Panc1 (cell line): Measurements from ENCODE around the gene ZFAND6. TPM values are rescaled to one million over a fixed set of nuclear protein-coding genes. Genes with fewer than 3 reads are reported as not detected.

ENCODE experiments used
- ATAC-seq: fragments of 200-7000 bp; cut with Tn5 transposase; 2 replicates; pipeline ENCODE4 v1.9.1; 2020; ENCODE audit warnings: mild to moderate bottlenecking, moderate library complexity
- BruUV-seq: library from RNA; stranded (reverse); fragments of 400-500 nt; replicated peaks from 2 replicates; lab custom pipeline; 2021; lab: Mats Ljungman, UMichigan
- CTCF ChIA-PET: fragments of 300-600 bp; sonication (Branson Sonifier 250); formaldehyde crosslinking; loops from one replicate; lab custom pipeline; 2022; ENCODE audit warnings: antibody characterized with exemption; lab: Charles Lee
- POLR2A ChIA-PET: fragments of 300-600 bp; sonication (Branson Sonifier 250); formaldehyde crosslinking; loops from one replicate; lab custom pipeline; 2022; ENCODE audit warnings: antibody characterized with exemption; lab: Charles Lee
- DNase-seq: peaks from one replicate; pipeline ENCODE4 v3.0.0-alpha.2; 2010; ENCODE audit warnings: low read depth, low spot score
- H3K27ac ChIP-seq: 2 replicates; pipeline ENCODE4 v1.5.1; 2011; ENCODE audit warnings: mild to moderate bottlenecking, low read length, inconsistent platforms
- H3K27me3 ChIP-seq: fragments of 200-500 bp; sonication (Bioruptor generic); 2 replicates; pipeline ENCODE4 v1.6.0; 2014; ENCODE audit warnings: low read length, inconsistent platforms; ENCODE audit not compliant: control insufficient read depth, insufficient read depth
- H3K36me3 ChIP-seq: fragments of 200-500 bp; sonication (Bioruptor generic); 2 replicates; pipeline ENCODE4 v1.5.1; 2014; ENCODE audit warnings: inconsistent platforms, mild to moderate bottlenecking, low read length, moderate library complexity; ENCODE audit not compliant: control insufficient read depth, insufficient read depth
- H3K4me1 ChIP-seq: 2 replicates; pipeline ENCODE4 v1.5.1; 2011; ENCODE audit warnings: inconsistent platforms, mild to moderate bottlenecking, low read length, moderate library complexity; ENCODE audit not compliant: control insufficient read depth, insufficient read depth
- H3K4me3 ChIP-seq, 2 experiments: 2 replicates each; pipeline ENCODE4 v1.5.1; 2011 to 2012; ENCODE audit warnings: low read depth in 2 of 2, low read length in 2 of 2, mild to moderate bottlenecking in 2 of 2, inconsistent platforms in 1 of 2, moderate library complexity in 1 of 2
- H3K9me3 ChIP-seq: fragments of 200-500 bp; sonication (Bioruptor generic); 2 replicates; pipeline ENCODE4 v1.5.1; 2014; ENCODE audit warnings: low read depth, mild to moderate bottlenecking, inconsistent platforms, low read length, moderate library complexity; ENCODE audit not compliant: control insufficient read depth, insufficient read depth
- POLR2AphosphoS5 ChIP-seq: IDR thresholded peaks from 2 replicates; pipeline ENCODE4 v1.6.1; 2012; ENCODE audit warnings: mild to moderate bottlenecking, low read depth, low read length, moderate library complexity
- REST ChIP-seq, 2 experiments: IDR thresholded peaks; 2 replicates each; pipeline ENCODE4 v1.6.1; 2011 to 2012; ENCODE audit warnings: low read depth in 2 of 2, control low read depth in 1 of 2, low read length in 1 of 2, mild to moderate bottlenecking in 1 of 2, moderate library complexity in 1 of 2; ENCODE audit not compliant: insufficient read depth in 1 of 2
- SIN3A ChIP-seq: IDR thresholded peaks from 2 replicates; pipeline ENCODE4 v1.6.1; 2012; ENCODE audit warnings: low read depth, mild to moderate bottlenecking, low read length, moderate library complexity, borderline replicate concordance; ENCODE audit not compliant: insufficient read depth
- TCF7L2 ChIP-seq: IDR thresholded peaks from 2 replicates; pipeline ENCODE4 v1.6.1; 2011; ENCODE audit warnings: mild to moderate bottlenecking, low read depth, low read length, inconsistent platforms
- in situ Hi-C: cut with HindIII; loops from 2 replicates; pipeline ENCODE4 v1.10.0; 2016; ENCODE audit warnings: low sequenced_read_pairs, low pct_unique_long_range_greater_than_20kb
- intact Hi-C: fragments of 100-400 bp; cut with micrococcal nuclease; formaldehyde crosslinking; loops from one replicate; pipeline ENCODE4 v1.10.0; 2022; ENCODE audit not compliant: unreplicated experiment
- total RNA-seq: library from RNA; stranded (reverse); gene quantifications from one replicate; pipeline ENCODE4 v1.2.1, GENCODE V29; 2021; ENCODE audit not compliant: unreplicated experiment
- TF ChIP-seq, protein P1 (sequence below): fragments of 450-650 bp; IDR thresholded peaks from 2 replicates; pipeline ENCODE4 v1.5.1; 2017; ENCODE audit warnings: mild to moderate bottlenecking

ZFAND6 gene
- total RNA-seq, 1 experiment from 2014 or later = 73.0 TPM

- H3K27me3 ChIP-seq = no peaks in the 10 kb centered on the region
- H3K27ac ChIP-seq = no peak overlapping the region
- ChIA-PET CTCF (no interaction called here), POLR2A (no interaction called here)
- in situ Hi-C loops = no loop called here
- no peak for TF ChIP-seq REST (IDR thresholded peaks at IDR 0.05; ENCODE audit: insufficient read depth in 1 of 2, low read depth in 2 of 2, low read length in 1 of 2)
- TF ChIP-seq SIN3A = no peak
- TF ChIP-seq, protein P1, sequence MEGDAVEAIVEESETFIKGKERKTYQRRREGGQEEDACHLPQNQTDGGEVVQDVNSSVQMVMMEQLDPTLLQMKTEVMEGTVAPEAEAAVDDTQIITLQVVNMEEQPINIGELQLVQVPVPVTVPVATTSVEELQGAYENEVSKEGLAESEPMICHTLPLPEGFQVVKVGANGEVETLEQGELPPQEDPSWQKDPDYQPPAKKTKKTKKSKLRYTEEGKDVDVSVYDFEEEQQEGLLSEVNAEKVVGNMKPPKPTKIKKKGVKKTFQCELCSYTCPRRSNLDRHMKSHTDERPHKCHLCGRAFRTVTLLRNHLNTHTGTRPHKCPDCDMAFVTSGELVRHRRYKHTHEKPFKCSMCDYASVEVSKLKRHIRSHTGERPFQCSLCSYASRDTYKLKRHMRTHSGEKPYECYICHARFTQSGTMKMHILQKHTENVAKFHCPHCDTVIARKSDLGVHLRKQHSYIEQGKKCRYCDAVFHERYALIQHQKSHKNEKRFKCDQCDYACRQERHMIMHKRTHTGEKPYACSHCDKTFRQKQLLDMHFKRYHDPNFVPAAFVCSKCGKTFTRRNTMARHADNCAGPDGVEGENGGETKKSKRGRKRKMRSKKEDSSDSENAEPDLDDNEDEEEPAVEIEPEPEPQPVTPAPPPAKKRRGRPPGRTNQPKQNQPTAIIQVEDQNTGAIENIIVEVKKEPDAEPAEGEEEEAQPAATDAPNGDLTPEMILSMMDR = no peak
- no peak for TF ChIP-seq TCF7L2
- TF ChIP-seq POLR2AphosphoS5 = no peak
- no peaks in the 10 kb centered on the region for H3K9me3 ChIP-seq
- no TSS peak for BruUV-seq
- intact Hi-C loops = no loop called here
- no peak for DNase-seq
- no peak for ATAC-seq
- peaks cover 2% of the 10 kb centered on the region for H3K36me3 ChIP-seq
- H3K4me3 ChIP-seq = no peak overlapping the region
- H3K4me1 ChIP-seq = no peaks in the 10 kb centered on the region
These were observed 126.6 kb downstream of the ZFAND6 start for GRCh38 chr15:80186066-80186465.

- DNase-seq = no peak
- no peak overlapping the region for H3K27ac ChIP-seq
- in situ Hi-C loops = no loop called here
- no peaks in the 10 kb centered on the region for H3K4me1 ChIP-seq
- no TSS peak for BruUV-seq
- no peak for ATAC-seq
- ChIA-PET CTCF (no interaction called here), POLR2A (no interaction called here)
- peaks cover 2% of the 10 kb centered on the region for H3K36me3 ChIP-seq
- TF ChIP-seq, protein P1 = no peak
- TF ChIP-seq REST (IDR thresholded peaks at IDR 0.05; ENCODE audit: insufficient read depth in 1 of 2, low read depth in 2 of 2, low read length in 1 of 2) (no peak), POLR2AphosphoS5 (no peak), SIN3A (no peak), TCF7L2 (no peak)
- H3K4me3 ChIP-seq = no peak overlapping the region
- no peaks in the 10 kb centered on the region for H3K27me3 ChIP-seq
- intact Hi-C loops = no loop called here
- H3K9me3 ChIP-seq = no peaks in the 10 kb centered on the region
These were observed 127.1 kb downstream of the ZFAND6 start for GRCh38 chr15:80186597-80186996.

Other genes starting within 250 kb of the ZFAND6 start
- 50.0 TPM for gene MTHFS, start 162.7 kb upstream of the ZFAND6 start, total RNA-seq
- 4.7 TPM for gene BCL2A1, start 88.5 kb upstream of the ZFAND6 start, total RNA-seq
- gene FAH, start 93.3 kb downstream of the ZFAND6 start, total RNA-seq = 38.0 TPM
- not detected for gene CTXND1, start 192.5 kb downstream of the ZFAND6 start, total RNA-seq